ENCODE measurements around the gene CPED1.
"Not testable (repeated sequence)": the region's sequence is repeated elsewhere in the genome, so short reads cannot be mapped to it uniquely, and the experiment has no call there.

Gene CPED1

GRCh38 chr7:121211253-121211652 is 222.7 kb downstream of the CPED1 start:
- in situ Hi-C loops (cut with HindIII; ENCODE audit: low pct_ligation_motif_present, low sequenced_read_pairs), result no loop called here
- no peak overlapping the region for H3K27ac ChIP-seq
- H3K4me3 ChIP-seq (ENCODE audit: low read depth, low read length), result no peak overlapping the region
- DNase-seq, result no peak
- TF ChIP-seq CTCF (IDR thresholded peaks at IDR 0.05; ENCODE audit: low read depth, low read length, missing control alignments), result no peak
- H3K36me3 ChIP-seq (replicated peaks), result no peaks in the 10 kb centered on the region
- no peaks in the 10 kb centered on the region for H3K27me3 ChIP-seq (replicated peaks)

- Histone ChIP-seq H3K4me3 (ENCODE audit: low read depth, low read length) (no peak overlapping the region), H3K27me3 (replicated peaks) (no peaks in the 10 kb centered on the region), H3K27ac (no peak overlapping the region), H3K36me3 (replicated peaks) (no peaks in the 10 kb centered on the region)
- in situ Hi-C loops (cut with HindIII; ENCODE audit: low pct_ligation_motif_present, low sequenced_read_pairs), result no loop called here
- no peak for DNase-seq
- TF ChIP-seq CTCF (IDR thresholded peaks at IDR 0.05; ENCODE audit: low read depth, low read length, missing control alignments), result no peak
Measured at GRCh38 chr7:121212036-121212435, 223.5 kb downstream of the CPED1 start.

GRCh38 chr7:121214657-121215056 is 226.1 kb downstream of the CPED1 start:
- H3K27me3 ChIP-seq (replicated peaks), result no peaks in the 10 kb centered on the region
- no peak for DNase-seq
- H3K27ac ChIP-seq, result no peak overlapping the region
- no peak for TF ChIP-seq CTCF (IDR thresholded peaks at IDR 0.05; ENCODE audit: low read depth, low read length, missing control alignments)
- H3K36me3 ChIP-seq (replicated peaks), result no peaks in the 10 kb centered on the region
- H3K4me3 ChIP-seq (ENCODE audit: low read depth, low read length), result no peak overlapping the region
- in situ Hi-C loops (cut with HindIII; ENCODE audit: low pct_ligation_motif_present, low sequenced_read_pairs), result no loop called here

- TF ChIP-seq CTCF (IDR thresholded peaks at IDR 0.05; ENCODE audit: low read depth, low read length, missing control alignments), result no peak
- Histone ChIP-seq H3K36me3 (replicated peaks) (no peaks in the 10 kb centered on the region), H3K27me3 (replicated peaks) (no peaks in the 10 kb centered on the region), H3K27ac (no peak overlapping the region), H3K4me3 (ENCODE audit: low read depth, low read length) (no peak overlapping the region)
- in situ Hi-C loops (cut with HindIII; ENCODE audit: low pct_ligation_motif_present, low sequenced_read_pairs), result no loop called here
- no peak for DNase-seq
Measured at GRCh38 chr7:121219026-121219425, 230.5 kb downstream of the CPED1 start.

- DNase-seq; H3K4me3 ChIP-seq (ENCODE audit: low read depth, low read length); H3K27me3 ChIP-seq (replicated peaks); H3K27ac ChIP-seq; in situ Hi-C loops (cut with HindIII; ENCODE audit: low pct_ligation_motif_present, low sequenced_read_pairs); H3K36me3 ChIP-seq (replicated peaks): not testable (repeated sequence)
Measured at GRCh38 chr7:121221108-121221507, 232.6 kb downstream of the CPED1 start.

GRCh38 chr7:121228779-121229178 is 240.3 kb downstream of the CPED1 start:
- Histone ChIP-seq H3K27me3 (replicated peaks) (no peaks in the 10 kb centered on the region), H3K36me3 (replicated peaks) (no peaks in the 10 kb centered on the region), H3K27ac (no peak overlapping the region), H3K4me3 (ENCODE audit: low read depth, low read length) (no peak overlapping the region)
- TF ChIP-seq CTCF (IDR thresholded peaks at IDR 0.05; ENCODE audit: low read depth, low read length, missing control alignments), result no peak
- in situ Hi-C loops (cut with HindIII; ENCODE audit: low pct_ligation_motif_present, low sequenced_read_pairs), result no loop called here
- no peak for DNase-seq
